Heart right ventricle (tissue), 16 donors: ENCODE measurements around the gene C12orf43. TPM values are rescaled to one million over a fixed set of nuclear protein-coding genes. Genes with fewer than 3 reads are reported as not detected.
A peak's percentile ranks its signal among the peaks of the same experiment; 100 is the strongest.

Experiments used
- ATAC-seq, 8 donors: fragments of 200-7000 bp; cut with Tn5 transposase; one replicate each; pipeline ENCODE4 v1.9.1; 2020; ENCODE audit warnings: mild to moderate bottlenecking in 8 of 8, moderate library complexity in 8 of 8, moderate number of reproducible peaks in 1 of 8
- DNase-seq, 2 donors: peaks; one replicate each; pipeline ENCODE4 v3.0.0-alpha.2; 2020
- H3K27ac ChIP-seq, 10 donors: fragments of 200-600 bp; sonication (generic) in 2 of 10; one replicate each; pipeline versions ENCODE4 v1.5.0 to v1.8.0; 2020 to 2022; ENCODE audit warnings: mild to moderate bottlenecking in 3 of 10
- H3K27me3 ChIP-seq, 7 donors: fragments of 200-600 bp; one replicate each; pipeline ENCODE4 v1.8.0; 2021 to 2022; ENCODE audit warnings: mild to moderate bottlenecking in 2 of 7
- H3K36me3 ChIP-seq, 9 donors: fragments of 200-600 bp; sonication (generic) in 1 of 9; one replicate each; pipeline versions ENCODE4 v1.5.0 to v1.8.0; 2020 to 2022; ENCODE audit warnings: mild to moderate bottlenecking in 2 of 9
- H3K4me1 ChIP-seq, 9 donors: fragments of 200-600 bp; sonication (generic) in 1 of 9; one replicate each; pipeline versions ENCODE4 v1.5.0 to v1.8.0; 2020 to 2022; ENCODE audit warnings: mild to moderate bottlenecking in 4 of 9
- H3K4me3 ChIP-seq, 10 donors: fragments of 200-600 bp; sonication (generic) in 2 of 10; one replicate each; pipeline versions ENCODE4 v1.5.0 to v1.8.0; 2020 to 2022; ENCODE audit warnings: mild to moderate bottlenecking in 7 of 10, moderate library complexity in 2 of 10
- H3K9me3 ChIP-seq, 11 donors: fragments of 200-600 bp in 10 of 11; sonication (generic) in 2 of 11; one replicate each; pipeline versions ENCODE4 v1.5.0 to v1.8.0; 2013 to 2022; ENCODE audit warnings: mild to moderate bottlenecking in 2 of 11, control low read depth in 1 of 11, moderate library complexity in 1 of 11
- WGBS, 2 donors: extraction: QIAGEN DNeasy Blood & Tissue Kit; methylation state at CpG; one replicate each; pipeline ENCODE4 v1.1.7; 2013; ENCODE audit warnings: inconsistent platforms in 1 of 2; 5-methylcytosine and 5-hydroxymethylcytosine counted together
- intact Hi-C, 10 donors: fragments of 100-400 bp; cut with DNase I; formaldehyde crosslinking; loops; one replicate each; pipeline versions ENCODE4 v1.11.1 to v1.14.2; 2022
- polyA plus RNA-seq, 2 donors: library from polyadenylated mRNA; stranded (reverse); fragments of 200-250 nt; gene quantifications; one replicate each; pipeline ENCODE4 v1.2.3, GENCODE V29; 2013
- total RNA-seq, 10 donors: library from RNA; stranded (reverse); fragmentation: NEBNext Ultra II Directional in 3 of 10; extraction: Animal tissue kit (Norgen Biotek cat#: 25700) in 3 of 10; gene quantifications; one replicate each; pipeline versions ENCODE4 v1.2.1 to v1.2.4, GENCODE V29; 2021 to 2023
- TF ChIP-seq, protein P1 (sequence below), 9 donors: fragments of 200-600 bp; sonication (generic) in 2 of 9; IDR thresholded peaks; one replicate each; pipeline versions ENCODE4 v1.5.0 to v1.8.0; 2021 to 2022; ENCODE audit warnings: antibody characterized with exemption in 9 of 9, mild to moderate bottlenecking in 5 of 9, moderate library complexity in 1 of 9
- donor health status: Arrhythmogenic right ventricular cardiomyopathy.
- donor health status: ischemic (EF 13 %, LVEDD 7.1; RV severe dilation, severe dysfunction).
- donor health status: healthy with polysubstance abuse.
- donor health status: DM: no; HTN: yes; CAD: no.
- donor health status: DM: no; HTN: no; CAD: no.
- donor health status: ischemic (EF 25% LVEDD 6.9; RV normal size, moderate dysfunction).
- donor health status: ischemic (EF 25% LVEDD 5.7; RV mildly dilated, moderate dysfunction).
- donor health status: healthy.
- donor health status: DM: yes; HTN: yes; CAD: no.
- donor health status: Ischemic cardiomyopathy.
- donor health status: ischemic (EF 35%, LVEDD 5.7; RV mildly dilated, moderate dysfunction).
- donor health status: nonischemic (EF 11% LVEDD 7.7; RV severe dilation, severe dysfunction).
- donor health status: DM: yes; HTN: yes; CAD: no.
- donor health status: PGD.
- donor health status: ischemic (EF 29% LVEDD 5.4; RV normal size, mild dysfunction).
- donor health status: nonischemic (EF 23%, LVEDD 6.1; RV moderate dilation, normal function).

C12orf43 gene
- total and polyA plus RNA-seq, 12 donors = 5.7 to 11.4 (median 8.5) TPM

DNA sequence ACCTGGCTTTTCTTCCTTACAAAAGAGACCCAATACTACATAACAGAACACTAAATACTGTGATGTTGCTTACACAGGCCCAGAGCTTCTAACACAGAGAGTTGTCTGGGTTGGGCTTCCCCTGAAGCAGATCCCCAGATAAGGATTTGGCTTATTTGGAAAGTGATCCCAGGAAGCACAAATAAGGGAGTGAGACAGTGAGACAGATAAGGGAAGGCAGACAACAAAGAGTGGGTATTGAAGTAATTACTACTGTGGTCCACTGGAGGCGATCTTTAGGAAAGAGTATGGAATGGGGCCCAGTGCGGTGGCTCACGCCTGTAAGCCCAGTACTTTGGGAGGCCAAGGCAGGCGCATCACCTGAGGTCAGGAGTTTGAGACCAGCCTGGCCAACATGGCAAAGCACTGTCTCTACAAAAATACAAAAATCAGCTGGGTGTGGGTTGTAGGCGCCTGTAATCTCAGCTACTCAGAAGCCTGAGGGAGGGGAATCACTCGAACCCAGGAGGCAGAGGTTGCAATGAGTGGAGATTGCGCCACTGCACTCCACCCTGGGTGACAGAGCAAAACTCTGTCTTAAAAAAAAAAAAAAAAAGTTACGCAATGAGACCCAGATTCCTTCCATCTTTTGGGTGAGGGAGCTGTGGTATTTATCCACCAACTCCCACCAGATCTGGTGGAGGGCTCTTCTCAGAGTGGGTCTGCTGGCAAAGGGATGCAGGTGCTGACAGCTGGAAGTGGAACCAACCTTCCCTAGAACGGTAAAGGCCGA, 10.2 kb upstream of the C12orf43 start:
- Histone ChIP-seq H3K4me1 (no peaks in the 10 kb centered on the region), H3K4me3 (no peak overlapping the region), H3K9me3 (no peaks in the 10 kb centered on the region), H3K36me3 (peaks cover 0 to 82% (median 0%) of the 10 kb centered on the region in 9 donors), H3K27me3 (peaks cover 0 to 4% (median 0%) of the 10 kb centered on the region in 7 donors), H3K27ac (peak overlapping the region in 1 of 10 donors; percentile 14)
- intact Hi-C loops = no loop called here
- DNase-seq (no peak), ATAC-seq (no peak)
- TF ChIP-seq, protein P1, sequence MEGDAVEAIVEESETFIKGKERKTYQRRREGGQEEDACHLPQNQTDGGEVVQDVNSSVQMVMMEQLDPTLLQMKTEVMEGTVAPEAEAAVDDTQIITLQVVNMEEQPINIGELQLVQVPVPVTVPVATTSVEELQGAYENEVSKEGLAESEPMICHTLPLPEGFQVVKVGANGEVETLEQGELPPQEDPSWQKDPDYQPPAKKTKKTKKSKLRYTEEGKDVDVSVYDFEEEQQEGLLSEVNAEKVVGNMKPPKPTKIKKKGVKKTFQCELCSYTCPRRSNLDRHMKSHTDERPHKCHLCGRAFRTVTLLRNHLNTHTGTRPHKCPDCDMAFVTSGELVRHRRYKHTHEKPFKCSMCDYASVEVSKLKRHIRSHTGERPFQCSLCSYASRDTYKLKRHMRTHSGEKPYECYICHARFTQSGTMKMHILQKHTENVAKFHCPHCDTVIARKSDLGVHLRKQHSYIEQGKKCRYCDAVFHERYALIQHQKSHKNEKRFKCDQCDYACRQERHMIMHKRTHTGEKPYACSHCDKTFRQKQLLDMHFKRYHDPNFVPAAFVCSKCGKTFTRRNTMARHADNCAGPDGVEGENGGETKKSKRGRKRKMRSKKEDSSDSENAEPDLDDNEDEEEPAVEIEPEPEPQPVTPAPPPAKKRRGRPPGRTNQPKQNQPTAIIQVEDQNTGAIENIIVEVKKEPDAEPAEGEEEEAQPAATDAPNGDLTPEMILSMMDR (IDR thresholded peaks at IDR 0.05) = no peak
- 80 to 82% methylated on average over 10 of the region's 10 CpGs for WGBS, 2 donors

DNA sequence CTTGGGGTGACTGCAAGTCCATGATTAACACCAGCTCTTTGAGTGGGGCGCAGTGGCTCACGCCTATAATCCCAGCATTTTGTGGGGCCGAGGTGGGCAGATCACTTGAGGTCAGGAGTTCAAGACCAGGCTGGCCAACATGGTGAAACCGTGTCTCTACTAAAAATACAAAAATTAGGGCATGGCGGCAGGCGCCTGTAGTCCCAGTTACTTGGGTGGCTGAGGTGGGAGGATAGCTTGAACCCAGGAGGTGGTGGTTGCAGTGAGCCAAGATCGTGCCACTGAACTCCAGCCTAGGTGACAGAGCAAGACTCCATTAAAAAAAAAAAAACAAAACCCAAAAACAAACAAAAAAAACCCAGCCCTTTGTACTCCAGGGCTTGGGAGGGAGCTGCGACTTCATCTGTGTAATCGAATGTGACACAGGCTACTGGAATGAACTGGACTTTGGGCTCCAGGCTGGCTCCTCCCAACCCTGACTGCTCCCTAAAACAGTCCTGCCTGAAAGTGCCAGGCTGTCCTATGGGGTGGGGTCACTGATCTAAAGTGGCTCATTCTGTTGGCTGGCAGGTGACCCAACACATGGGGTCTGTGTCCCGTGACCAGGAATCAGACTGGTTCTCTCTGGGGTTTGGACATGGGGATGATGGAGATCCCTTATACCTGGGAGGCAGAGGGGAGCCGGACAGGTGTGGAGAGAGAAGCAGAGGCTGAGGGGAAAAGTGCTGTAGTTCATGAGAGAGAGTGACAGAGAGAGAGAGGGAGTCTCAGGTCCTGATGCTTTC, 9.3 kb upstream of the C12orf43 start:
- Histone ChIP-seq H3K27me3 (peaks cover 0 to 4% (median 0%) of the 10 kb centered on the region in 7 donors), H3K36me3 (peaks cover 0 to 77% (median 0%) of the 10 kb centered on the region in 9 donors), H3K4me1 (no peaks in the 10 kb centered on the region), H3K4me3 (no peak overlapping the region), H3K9me3 (no peaks in the 10 kb centered on the region), H3K27ac (peak overlapping the region in 1 of 10 donors; percentile 14)
- ATAC-seq (no peak), DNase-seq (no peak)
- TF ChIP-seq, protein P1 (IDR thresholded peaks at IDR 0.05) = no peak
- WGBS, 2 donors = 93% methylated on average over 11 of the region's 11 CpGs
- intact Hi-C loops = no loop called here

- Histone ChIP-seq H3K27ac (no peak overlapping the region), H3K36me3 (peaks cover 0 to 72% (median 0%) of the 10 kb centered on the region in 9 donors), H3K4me1 (no peaks in the 10 kb centered on the region), H3K4me3 (no peak overlapping the region), H3K9me3 (peaks cover 0 to 3% (median 0%) of the 10 kb centered on the region in 11 donors), H3K27me3 (peaks cover 0 to 4% (median 0%) of the 10 kb centered on the region in 7 donors)
- 60 to 62% methylated on average over 8 of the region's 8 CpGs for WGBS, 2 donors
- intact Hi-C loops = loop anchor here in 1 of 10 donors (1.0 kb wide), 1 partner anchor 29 kb away; no protein-coding TSS in a partner anchor
- no peak for ATAC-seq
- TF ChIP-seq, protein P1 (IDR thresholded peaks at IDR 0.05) = no peak
- DNase-seq = no peak
Observed at GRCh38 chr12:121023799-121024198, 7.5 kb upstream of the C12orf43 start.

- H3K4me1 ChIP-seq = no peaks in the 10 kb centered on the region
- H3K27ac ChIP-seq = no peak overlapping the region
- ATAC-seq (no peak), DNase-seq (no peak)
- H3K36me3 ChIP-seq = peaks cover 0 to 66% (median 0%) of the 10 kb centered on the region in 9 donors
- H3K9me3 ChIP-seq = peaks cover 0 to 3% (median 0%) of the 10 kb centered on the region in 11 donors
- intact Hi-C loops = loop anchor here in 1 of 10 donors (1.0 kb wide), 1 partner anchor 28 kb away; no protein-coding TSS in a partner anchor
- no peak overlapping the region for H3K4me3 ChIP-seq
- TF ChIP-seq, protein P1 (IDR thresholded peaks at IDR 0.05) = no peak
- H3K27me3 ChIP-seq = peaks cover 0 to 4% (median 0%) of the 10 kb centered on the region in 7 donors
- 65 to 71% methylated on average over 2 of the region's 2 CpGs for WGBS, 2 donors
Observed at GRCh38 chr12:121022713-121023112, 6.4 kb upstream of the C12orf43 start.
